ENCODE results near the gene CRKL.

- TF ChIP-seq, protein P1, sequence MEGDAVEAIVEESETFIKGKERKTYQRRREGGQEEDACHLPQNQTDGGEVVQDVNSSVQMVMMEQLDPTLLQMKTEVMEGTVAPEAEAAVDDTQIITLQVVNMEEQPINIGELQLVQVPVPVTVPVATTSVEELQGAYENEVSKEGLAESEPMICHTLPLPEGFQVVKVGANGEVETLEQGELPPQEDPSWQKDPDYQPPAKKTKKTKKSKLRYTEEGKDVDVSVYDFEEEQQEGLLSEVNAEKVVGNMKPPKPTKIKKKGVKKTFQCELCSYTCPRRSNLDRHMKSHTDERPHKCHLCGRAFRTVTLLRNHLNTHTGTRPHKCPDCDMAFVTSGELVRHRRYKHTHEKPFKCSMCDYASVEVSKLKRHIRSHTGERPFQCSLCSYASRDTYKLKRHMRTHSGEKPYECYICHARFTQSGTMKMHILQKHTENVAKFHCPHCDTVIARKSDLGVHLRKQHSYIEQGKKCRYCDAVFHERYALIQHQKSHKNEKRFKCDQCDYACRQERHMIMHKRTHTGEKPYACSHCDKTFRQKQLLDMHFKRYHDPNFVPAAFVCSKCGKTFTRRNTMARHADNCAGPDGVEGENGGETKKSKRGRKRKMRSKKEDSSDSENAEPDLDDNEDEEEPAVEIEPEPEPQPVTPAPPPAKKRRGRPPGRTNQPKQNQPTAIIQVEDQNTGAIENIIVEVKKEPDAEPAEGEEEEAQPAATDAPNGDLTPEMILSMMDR (IDR thresholded peaks at IDR 0.05; ENCODE audit: borderline replicate concordance, extremely low read depth, low read length, poor library complexity, severe bottlenecking) = no peak
- no peak for TF ChIP-seq EZH2 (IDR thresholded peaks at IDR 0.05; ENCODE audit: borderline replicate concordance, low read depth, low read length, severe bottlenecking)
Observed at GRCh38 chr22:20952544-20953341, 35.5 kb downstream of the CRKL start.

All from DND-41 (cell line).